Measurements from ENCODE around the gene CHCHD6.

DNA sequence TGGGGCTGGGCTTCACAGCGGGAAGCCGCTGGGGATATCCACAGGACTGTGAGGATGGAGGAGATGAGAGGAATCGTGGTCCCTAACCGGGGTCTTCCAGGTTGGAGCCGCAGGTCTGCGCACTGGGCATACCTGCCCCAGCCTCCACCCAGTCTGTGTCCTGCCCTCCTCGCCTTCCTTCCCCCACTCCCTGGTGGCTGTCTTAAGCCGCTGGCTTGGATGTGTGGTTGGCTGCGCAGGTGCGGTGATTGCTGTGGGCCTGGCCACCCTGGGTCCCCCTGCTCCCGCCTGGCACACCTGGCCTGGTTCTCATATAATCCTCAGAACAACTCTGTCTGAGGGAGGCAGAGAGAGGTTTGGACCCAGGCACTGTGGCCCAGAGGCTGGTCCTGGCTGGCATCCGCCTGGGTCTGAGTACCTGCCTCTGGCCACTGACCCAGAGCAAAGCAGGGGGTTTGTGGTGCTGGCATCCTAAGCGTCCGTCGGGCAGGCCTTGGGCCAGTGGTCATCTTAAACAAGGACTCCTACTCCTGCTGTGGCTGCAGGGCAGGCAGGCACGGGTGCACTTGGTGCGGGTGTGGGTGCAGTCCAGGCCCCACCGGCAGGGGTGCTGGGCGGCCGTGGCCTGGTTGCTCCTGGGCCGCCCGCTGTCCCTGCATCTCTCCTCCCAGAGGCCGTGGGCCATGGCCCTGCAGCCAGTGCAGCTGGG lies 297.6 kb downstream of the CHCHD6 start:
- TF ChIP-seq CTCF (IDR thresholded peaks at IDR 0.05) (no peak), POLR2A (IDR thresholded peaks at IDR 0.05) (no peak)

Measured in adrenal gland (tissue), 5 donors.